WTC11 (cell line): Measurements from ENCODE around the gene CDKN3. TPM values are rescaled to one million over a fixed set of nuclear protein-coding genes. Genes with fewer than 3 reads are reported as not detected.

ENCODE experiments used
- CREM ChIP-seq: sonication (generic); formaldehyde crosslinking; IDR thresholded peaks from 2 replicates; pipeline ENCODE4 v1.8.1; 2022; ENCODE audit warnings: mild to moderate bottlenecking, missing genetic modification reagents, moderate library complexity
- ELF4 ChIP-seq: sonication (generic); formaldehyde crosslinking; IDR thresholded peaks from 2 replicates; pipeline ENCODE4 v1.8.1; 2022; ENCODE audit warnings: low read depth, mild to moderate bottlenecking, moderate library complexity, missing genetic modification reagents
- EMX1 ChIP-seq: fragments of 250-450 bp; sonication (Bioruptor Pico); IDR thresholded peaks from 2 replicates; pipeline ENCODE4 v1.8.0; 2021; ENCODE audit warnings: mild to moderate bottlenecking
- ESRRA ChIP-seq: sonication (generic); formaldehyde crosslinking; IDR thresholded peaks from 2 replicates; pipeline ENCODE4 v1.8.1; 2022; ENCODE audit warnings: mild to moderate bottlenecking, missing genetic modification reagents, borderline replicate concordance
- FOXJ3 ChIP-seq: sonication (generic); formaldehyde crosslinking; IDR thresholded peaks from 2 replicates; pipeline ENCODE4 v1.9.0; 2021; ENCODE audit warnings: missing genetic modification reagents, mild to moderate bottlenecking, borderline replicate concordance
- GRHL2 ChIP-seq: fragments of 250-450 bp; sonication (Bioruptor Pico); IDR thresholded peaks from 2 replicates; pipeline ENCODE4 v1.8.0; 2022; ENCODE audit warnings: mild to moderate bottlenecking, moderate library complexity; ENCODE audit not compliant: insufficient replicate concordance, severe bottlenecking
- IRF2 ChIP-seq: sonication (generic); formaldehyde crosslinking; IDR thresholded peaks from 2 replicates; pipeline ENCODE4 v1.8.0; 2022; ENCODE audit warnings: low read depth, missing genetic modification reagents, borderline replicate concordance
- JAZF1 ChIP-seq: fragments of 250-450 bp; sonication (Bioruptor Pico); IDR thresholded peaks from 2 replicates; pipeline ENCODE4 v1.9.0; 2021; ENCODE audit warnings: moderate library complexity, mild to moderate bottlenecking, inconsistent platforms
- JUN ChIP-seq: sonication (generic); formaldehyde crosslinking; IDR thresholded peaks from 2 replicates; pipeline ENCODE4 v1.8.0; 2023; ENCODE audit warnings: mild to moderate bottlenecking, missing genetic modification reagents
- NFATC4 ChIP-seq: fragments of 250-450 bp; sonication (Bioruptor Pico); IDR thresholded peaks from 2 replicates; pipeline ENCODE4 v1.9.0; 2021; ENCODE audit warnings: mild to moderate bottlenecking
- NR3C1 ChIP-seq: sonication (generic); formaldehyde crosslinking; conservative IDR thresholded peaks from 2 replicates; pipeline ENCODE4 v1.8.1; 2023; ENCODE audit warnings: low read depth, mild to moderate bottlenecking, missing genetic modification reagents
- OVOL2 ChIP-seq: fragments of 250-450 bp; sonication (Bioruptor Pico); IDR thresholded peaks from 2 replicates; pipeline ENCODE4 v1.9.0; 2021; ENCODE audit warnings: mild to moderate bottlenecking, borderline replicate concordance
- RORB ChIP-seq: fragments of 250-450 bp; sonication (Bioruptor Pico); IDR thresholded peaks from 2 replicates; pipeline ENCODE4 v1.9.0; 2021; ENCODE audit warnings: mild to moderate bottlenecking
- SMAD3 ChIP-seq: sonication (generic); formaldehyde crosslinking; IDR thresholded peaks from 2 replicates; pipeline ENCODE4 v1.8.0; 2022; ENCODE audit warnings: missing genetic modification reagents, mild to moderate bottlenecking, borderline replicate concordance
- SMAD4 ChIP-seq: sonication (generic); formaldehyde crosslinking; IDR thresholded peaks from 2 replicates; pipeline ENCODE4 v1.8.0; 2022; ENCODE audit warnings: mild to moderate bottlenecking, missing genetic modification reagents
- TP53 ChIP-seq: sonication (generic); formaldehyde crosslinking; IDR thresholded peaks from 2 replicates; pipeline ENCODE4 v1.8.1; 2023; ENCODE audit warnings: mild to moderate bottlenecking, missing genetic modification reagents
- ZNF232 ChIP-seq: sonication (generic); formaldehyde crosslinking; IDR thresholded peaks from 2 replicates; pipeline ENCODE4 v1.8.0; 2022; ENCODE audit warnings: mild to moderate bottlenecking, missing genetic modification reagents
- ZNF317 ChIP-seq: sonication (generic); formaldehyde crosslinking; IDR thresholded peaks from 2 replicates; pipeline ENCODE4 v1.8.1; 2023; ENCODE audit warnings: low read depth, mild to moderate bottlenecking, moderate library complexity, missing genetic modification reagents, borderline replicate concordance
- ZNF416 ChIP-seq: fragments of 250-450 bp; sonication (Bioruptor Pico); IDR thresholded peaks from 2 replicates; pipeline ENCODE4 v1.9.0; 2021; ENCODE audit warnings: mild to moderate bottlenecking, inconsistent platforms
- total RNA-seq: library from RNA; stranded (reverse); gene quantifications from 3 replicates; pipeline ENCODE4 v1.2.3, GENCODE V29; 2021
- TF ChIP-seq, protein P1 (sequence below): fragments of 200-600 bp; IDR thresholded peaks from 2 replicates; pipeline ENCODE4 v1.8.0; 2022; ENCODE audit warnings: antibody characterized with exemption
- TF ChIP-seq, protein P2 (sequence below): sonication (generic); formaldehyde crosslinking; IDR thresholded peaks from 2 replicates; pipeline ENCODE4 v1.8.0; 2023; ENCODE audit warnings: missing genetic modification reagents, mild to moderate bottlenecking, borderline replicate concordance
- TF ChIP-seq, protein P3 (sequence below): fragments of 250-450 bp; sonication (Bioruptor Pico); IDR thresholded peaks from 2 replicates; pipeline ENCODE4 v1.9.0; 2021; ENCODE audit warnings: mild to moderate bottlenecking, borderline replicate concordance
- TF ChIP-seq, protein P4 (sequence below): sonication (generic); formaldehyde crosslinking; IDR thresholded peaks from 2 replicates; pipeline ENCODE4 v1.8.0; 2023; ENCODE audit warnings: mild to moderate bottlenecking, missing genetic modification reagents
- TF ChIP-seq, protein P5 (sequence below): sonication (generic); formaldehyde crosslinking; IDR thresholded peaks from 2 replicates; pipeline ENCODE4 v1.8.1; 2023; ENCODE audit warnings: mild to moderate bottlenecking, missing genetic modification reagents

CDKN3 gene
- total RNA-seq, 1 experiment from 2014 or later, result 55.4 TPM

DNA sequence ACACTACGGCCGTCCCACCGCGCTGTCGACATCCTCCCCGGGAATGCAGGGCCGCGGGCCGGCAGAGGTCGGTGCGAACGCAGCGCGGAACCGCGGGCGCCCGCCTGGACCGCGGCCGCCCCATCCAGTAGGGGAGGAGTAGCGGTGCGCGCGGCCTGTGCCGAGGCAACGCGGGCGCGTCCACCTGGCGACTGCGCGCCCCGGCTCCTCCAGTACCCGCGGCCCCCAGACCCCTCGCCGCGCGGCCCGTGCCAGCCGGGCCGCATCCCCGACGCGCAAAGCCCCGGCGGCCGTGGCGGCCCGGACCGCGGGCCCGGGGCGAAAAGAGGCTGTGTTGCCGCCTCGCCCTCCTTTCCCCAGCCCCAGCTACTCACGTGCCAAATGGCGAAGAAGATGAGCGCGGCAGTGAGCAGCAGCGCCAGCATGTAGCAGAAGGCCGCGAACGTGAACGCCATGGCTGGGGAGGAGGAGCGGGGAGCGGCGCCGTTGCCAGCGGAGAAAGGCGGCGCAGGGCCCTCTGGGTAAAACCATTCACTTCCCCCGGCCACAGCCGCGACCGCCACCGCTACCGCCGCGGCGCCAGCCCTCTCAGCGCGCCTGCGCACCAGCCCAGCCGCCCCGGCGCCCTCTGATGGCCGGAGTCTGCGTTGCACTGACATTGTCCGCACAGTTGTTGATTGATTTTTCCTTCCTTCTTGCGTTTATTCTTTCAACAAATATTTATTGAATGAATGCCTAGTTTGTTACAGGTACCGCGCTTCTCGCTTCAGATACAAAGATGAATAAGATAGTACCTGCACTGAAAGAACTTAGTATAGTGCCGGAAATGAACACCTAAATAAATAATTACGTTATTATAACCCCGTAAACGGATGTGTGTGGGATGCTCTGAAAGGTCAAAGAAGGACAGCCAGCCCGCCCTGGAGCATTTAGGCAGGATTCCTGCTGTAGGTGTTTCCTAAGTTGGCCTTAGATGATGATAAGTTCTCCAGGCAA lies 44.4 kb downstream of the CDKN3 start, which contains the start of gene CNIH1 (continued):
- TF ChIP-seq, protein P1, sequence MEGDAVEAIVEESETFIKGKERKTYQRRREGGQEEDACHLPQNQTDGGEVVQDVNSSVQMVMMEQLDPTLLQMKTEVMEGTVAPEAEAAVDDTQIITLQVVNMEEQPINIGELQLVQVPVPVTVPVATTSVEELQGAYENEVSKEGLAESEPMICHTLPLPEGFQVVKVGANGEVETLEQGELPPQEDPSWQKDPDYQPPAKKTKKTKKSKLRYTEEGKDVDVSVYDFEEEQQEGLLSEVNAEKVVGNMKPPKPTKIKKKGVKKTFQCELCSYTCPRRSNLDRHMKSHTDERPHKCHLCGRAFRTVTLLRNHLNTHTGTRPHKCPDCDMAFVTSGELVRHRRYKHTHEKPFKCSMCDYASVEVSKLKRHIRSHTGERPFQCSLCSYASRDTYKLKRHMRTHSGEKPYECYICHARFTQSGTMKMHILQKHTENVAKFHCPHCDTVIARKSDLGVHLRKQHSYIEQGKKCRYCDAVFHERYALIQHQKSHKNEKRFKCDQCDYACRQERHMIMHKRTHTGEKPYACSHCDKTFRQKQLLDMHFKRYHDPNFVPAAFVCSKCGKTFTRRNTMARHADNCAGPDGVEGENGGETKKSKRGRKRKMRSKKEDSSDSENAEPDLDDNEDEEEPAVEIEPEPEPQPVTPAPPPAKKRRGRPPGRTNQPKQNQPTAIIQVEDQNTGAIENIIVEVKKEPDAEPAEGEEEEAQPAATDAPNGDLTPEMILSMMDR, result peak; percentile 89
- TF ChIP-seq OVOL2 (CRISPR knock-in tag) (no peak), JUN (CRISPR knock-in tag) (no peak), ESRRA (CRISPR knock-in tag) (0 out of 2 replicates have a peak, but pooled peaks have one; percentile 26), ZNF416 (CRISPR knock-in tag) (peak; percentile 59; the same call in 1 of the 2 replicates), CREM (CRISPR knock-in tag) (peak; percentile 27; the same call in 1 of the 2 replicates), NFATC4 (CRISPR knock-in tag) (no peak), SMAD4 (CRISPR knock-in tag) (no peak), ELF4 (CRISPR knock-in tag) (no peak), IRF2 (no peak), RORB (no peak), NR3C1 (0 out of 2 replicates have a peak, but pooled peaks have one; percentile 91), FOXJ3 (CRISPR knock-in tag) (no peak), ZNF232 (CRISPR knock-in tag) (no peak), SMAD3 (CRISPR knock-in tag) (0 out of 2 replicates have a peak, but pooled peaks have one; percentile 55), ZNF317 (no peak), JAZF1 (no peak), EMX1 (CRISPR knock-in tag) (no peak), GRHL2 (CRISPR knock-in tag) (no peak), TP53 (CRISPR knock-in tag) (peak; percentile 86; the same call in 1 of the 2 replicates)
- TF ChIP-seq, protein P2, sequence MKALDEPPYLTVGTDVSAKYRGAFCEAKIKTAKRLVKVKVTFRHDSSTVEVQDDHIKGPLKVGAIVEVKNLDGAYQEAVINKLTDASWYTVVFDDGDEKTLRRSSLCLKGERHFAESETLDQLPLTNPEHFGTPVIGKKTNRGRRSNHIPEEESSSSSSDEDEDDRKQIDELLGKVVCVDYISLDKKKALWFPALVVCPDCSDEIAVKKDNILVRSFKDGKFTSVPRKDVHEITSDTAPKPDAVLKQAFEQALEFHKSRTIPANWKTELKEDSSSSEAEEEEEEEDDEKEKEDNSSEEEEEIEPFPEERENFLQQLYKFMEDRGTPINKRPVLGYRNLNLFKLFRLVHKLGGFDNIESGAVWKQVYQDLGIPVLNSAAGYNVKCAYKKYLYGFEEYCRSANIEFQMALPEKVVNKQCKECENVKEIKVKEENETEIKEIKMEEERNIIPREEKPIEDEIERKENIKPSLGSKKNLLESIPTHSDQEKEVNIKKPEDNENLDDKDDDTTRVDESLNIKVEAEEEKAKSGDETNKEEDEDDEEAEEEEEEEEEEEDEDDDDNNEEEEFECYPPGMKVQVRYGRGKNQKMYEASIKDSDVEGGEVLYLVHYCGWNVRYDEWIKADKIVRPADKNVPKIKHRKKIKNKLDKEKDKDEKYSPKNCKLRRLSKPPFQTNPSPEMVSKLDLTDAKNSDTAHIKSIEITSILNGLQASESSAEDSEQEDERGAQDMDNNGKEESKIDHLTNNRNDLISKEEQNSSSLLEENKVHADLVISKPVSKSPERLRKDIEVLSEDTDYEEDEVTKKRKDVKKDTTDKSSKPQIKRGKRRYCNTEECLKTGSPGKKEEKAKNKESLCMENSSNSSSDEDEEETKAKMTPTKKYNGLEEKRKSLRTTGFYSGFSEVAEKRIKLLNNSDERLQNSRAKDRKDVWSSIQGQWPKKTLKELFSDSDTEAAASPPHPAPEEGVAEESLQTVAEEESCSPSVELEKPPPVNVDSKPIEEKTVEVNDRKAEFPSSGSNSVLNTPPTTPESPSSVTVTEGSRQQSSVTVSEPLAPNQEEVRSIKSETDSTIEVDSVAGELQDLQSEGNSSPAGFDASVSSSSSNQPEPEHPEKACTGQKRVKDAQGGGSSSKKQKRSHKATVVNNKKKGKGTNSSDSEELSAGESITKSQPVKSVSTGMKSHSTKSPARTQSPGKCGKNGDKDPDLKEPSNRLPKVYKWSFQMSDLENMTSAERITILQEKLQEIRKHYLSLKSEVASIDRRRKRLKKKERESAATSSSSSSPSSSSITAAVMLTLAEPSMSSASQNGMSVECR (CRISPR knock-in tag), result no peak; the same call in 1 of the 2 replicates
- TF ChIP-seq, protein P3, sequence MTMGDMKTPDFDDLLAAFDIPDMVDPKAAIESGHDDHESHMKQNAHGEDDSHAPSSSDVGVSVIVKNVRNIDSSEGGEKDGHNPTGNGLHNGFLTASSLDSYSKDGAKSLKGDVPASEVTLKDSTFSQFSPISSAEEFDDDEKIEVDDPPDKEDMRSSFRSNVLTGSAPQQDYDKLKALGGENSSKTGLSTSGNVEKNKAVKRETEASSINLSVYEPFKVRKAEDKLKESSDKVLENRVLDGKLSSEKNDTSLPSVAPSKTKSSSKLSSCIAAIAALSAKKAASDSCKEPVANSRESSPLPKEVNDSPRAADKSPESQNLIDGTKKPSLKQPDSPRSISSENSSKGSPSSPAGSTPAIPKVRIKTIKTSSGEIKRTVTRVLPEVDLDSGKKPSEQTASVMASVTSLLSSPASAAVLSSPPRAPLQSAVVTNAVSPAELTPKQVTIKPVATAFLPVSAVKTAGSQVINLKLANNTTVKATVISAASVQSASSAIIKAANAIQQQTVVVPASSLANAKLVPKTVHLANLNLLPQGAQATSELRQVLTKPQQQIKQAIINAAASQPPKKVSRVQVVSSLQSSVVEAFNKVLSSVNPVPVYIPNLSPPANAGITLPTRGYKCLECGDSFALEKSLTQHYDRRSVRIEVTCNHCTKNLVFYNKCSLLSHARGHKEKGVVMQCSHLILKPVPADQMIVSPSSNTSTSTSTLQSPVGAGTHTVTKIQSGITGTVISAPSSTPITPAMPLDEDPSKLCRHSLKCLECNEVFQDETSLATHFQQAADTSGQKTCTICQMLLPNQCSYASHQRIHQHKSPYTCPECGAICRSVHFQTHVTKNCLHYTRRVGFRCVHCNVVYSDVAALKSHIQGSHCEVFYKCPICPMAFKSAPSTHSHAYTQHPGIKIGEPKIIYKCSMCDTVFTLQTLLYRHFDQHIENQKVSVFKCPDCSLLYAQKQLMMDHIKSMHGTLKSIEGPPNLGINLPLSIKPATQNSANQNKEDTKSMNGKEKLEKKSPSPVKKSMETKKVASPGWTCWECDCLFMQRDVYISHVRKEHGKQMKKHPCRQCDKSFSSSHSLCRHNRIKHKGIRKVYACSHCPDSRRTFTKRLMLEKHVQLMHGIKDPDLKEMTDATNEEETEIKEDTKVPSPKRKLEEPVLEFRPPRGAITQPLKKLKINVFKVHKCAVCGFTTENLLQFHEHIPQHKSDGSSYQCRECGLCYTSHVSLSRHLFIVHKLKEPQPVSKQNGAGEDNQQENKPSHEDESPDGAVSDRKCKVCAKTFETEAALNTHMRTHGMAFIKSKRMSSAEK (CRISPR knock-in tag), result no peak
- TF ChIP-seq, protein P4, sequence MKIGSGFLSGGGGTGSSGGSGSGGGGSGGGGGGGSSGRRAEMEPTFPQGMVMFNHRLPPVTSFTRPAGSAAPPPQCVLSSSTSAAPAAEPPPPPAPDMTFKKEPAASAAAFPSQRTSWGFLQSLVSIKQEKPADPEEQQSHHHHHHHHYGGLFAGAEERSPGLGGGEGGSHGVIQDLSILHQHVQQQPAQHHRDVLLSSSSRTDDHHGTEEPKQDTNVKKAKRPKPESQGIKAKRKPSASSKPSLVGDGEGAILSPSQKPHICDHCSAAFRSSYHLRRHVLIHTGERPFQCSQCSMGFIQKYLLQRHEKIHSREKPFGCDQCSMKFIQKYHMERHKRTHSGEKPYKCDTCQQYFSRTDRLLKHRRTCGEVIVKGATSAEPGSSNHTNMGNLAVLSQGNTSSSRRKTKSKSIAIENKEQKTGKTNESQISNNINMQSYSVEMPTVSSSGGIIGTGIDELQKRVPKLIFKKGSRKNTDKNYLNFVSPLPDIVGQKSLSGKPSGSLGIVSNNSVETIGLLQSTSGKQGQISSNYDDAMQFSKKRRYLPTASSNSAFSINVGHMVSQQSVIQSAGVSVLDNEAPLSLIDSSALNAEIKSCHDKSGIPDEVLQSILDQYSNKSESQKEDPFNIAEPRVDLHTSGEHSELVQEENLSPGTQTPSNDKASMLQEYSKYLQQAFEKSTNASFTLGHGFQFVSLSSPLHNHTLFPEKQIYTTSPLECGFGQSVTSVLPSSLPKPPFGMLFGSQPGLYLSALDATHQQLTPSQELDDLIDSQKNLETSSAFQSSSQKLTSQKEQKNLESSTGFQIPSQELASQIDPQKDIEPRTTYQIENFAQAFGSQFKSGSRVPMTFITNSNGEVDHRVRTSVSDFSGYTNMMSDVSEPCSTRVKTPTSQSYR (CRISPR knock-in tag), result no peak
- TF ChIP-seq, protein P5, sequence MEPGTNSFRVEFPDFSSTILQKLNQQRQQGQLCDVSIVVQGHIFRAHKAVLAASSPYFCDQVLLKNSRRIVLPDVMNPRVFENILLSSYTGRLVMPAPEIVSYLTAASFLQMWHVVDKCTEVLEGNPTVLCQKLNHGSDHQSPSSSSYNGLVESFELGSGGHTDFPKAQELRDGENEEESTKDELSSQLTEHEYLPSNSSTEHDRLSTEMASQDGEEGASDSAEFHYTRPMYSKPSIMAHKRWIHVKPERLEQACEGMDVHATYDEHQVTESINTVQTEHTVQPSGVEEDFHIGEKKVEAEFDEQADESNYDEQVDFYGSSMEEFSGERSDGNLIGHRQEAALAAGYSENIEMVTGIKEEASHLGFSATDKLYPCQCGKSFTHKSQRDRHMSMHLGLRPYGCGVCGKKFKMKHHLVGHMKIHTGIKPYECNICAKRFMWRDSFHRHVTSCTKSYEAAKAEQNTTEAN (CRISPR knock-in tag), result no peak
